Measurements from ENCODE around the gene SLC45A3. TPM values are rescaled to one million over a fixed set of nuclear protein-coding genes. Genes with fewer than 3 reads are reported as not detected.
A peak's percentile ranks its signal among the peaks of the same experiment; 100 is the strongest.

SLC45A3 gene
- total RNA-seq, 1 donor from 2014 or later: 6.9 TPM

DNA sequence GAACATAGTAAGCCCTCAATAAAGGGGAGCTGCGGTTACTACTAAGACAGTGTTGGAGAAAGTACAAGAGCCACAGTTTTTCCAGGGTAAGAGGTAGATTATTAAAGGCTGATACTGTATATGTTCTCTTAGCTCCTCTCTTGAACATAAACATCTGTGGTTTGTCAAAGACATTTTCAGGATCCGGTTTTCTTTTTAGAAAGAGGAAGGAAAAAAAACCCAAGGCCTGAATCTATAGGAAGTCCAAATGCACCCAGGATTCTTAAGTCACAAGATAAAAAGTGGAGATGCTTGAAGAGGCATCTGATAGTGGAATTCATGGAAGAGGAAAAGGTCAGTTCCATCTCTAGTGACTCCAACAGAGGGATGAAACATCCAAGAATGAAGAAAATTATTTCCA, 24.6 kb upstream of the SLC45A3 start:
- ATAC-seq (ENCODE audit: poor library complexity) (no peak), DNase-seq (no peak)
- intact Hi-C loops (cut with DNase I): loop anchor here (5.0 kb wide), 2 partner anchors 43 to 113 kb away; no protein-coding TSS in a partner anchor

- no peak for ATAC-seq (ENCODE audit: poor library complexity)
- DNase-seq: no peak
- intact Hi-C loops (cut with DNase I): no loop called here
Observed at GRCh38 chr1:205703072-205703471, 22.8 kb upstream of the SLC45A3 start.

- intact Hi-C loops (cut with DNase I): no loop called here
- ATAC-seq (ENCODE audit: poor library complexity) (no peak), DNase-seq (no peak)
Observed at GRCh38 chr1:205701891-205702290, 21.6 kb upstream of the SLC45A3 start.

DNA sequence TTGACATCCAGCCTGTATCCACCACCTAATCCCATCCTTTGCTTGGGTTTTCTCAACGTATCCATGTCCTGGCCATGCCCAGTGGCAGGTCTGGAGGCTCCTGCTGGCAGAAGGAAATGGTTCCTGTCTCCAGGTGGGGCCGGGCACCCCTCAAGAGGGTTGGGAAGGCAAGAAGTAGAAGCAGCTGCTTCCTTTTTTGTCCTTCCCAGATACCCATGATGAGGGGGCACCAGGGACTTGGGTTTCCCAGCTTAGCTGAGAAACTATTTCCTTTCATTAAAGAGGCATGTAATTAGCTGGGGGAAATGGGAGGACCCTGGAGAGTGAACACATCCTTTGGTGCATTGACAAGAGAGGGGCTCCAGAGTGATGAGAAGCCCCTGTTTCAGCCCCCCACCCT, 21.1 kb upstream of the SLC45A3 start:
- DNase-seq (no peak), ATAC-seq (ENCODE audit: poor library complexity) (no peak)
- intact Hi-C loops (cut with DNase I): no loop called here

DNA sequence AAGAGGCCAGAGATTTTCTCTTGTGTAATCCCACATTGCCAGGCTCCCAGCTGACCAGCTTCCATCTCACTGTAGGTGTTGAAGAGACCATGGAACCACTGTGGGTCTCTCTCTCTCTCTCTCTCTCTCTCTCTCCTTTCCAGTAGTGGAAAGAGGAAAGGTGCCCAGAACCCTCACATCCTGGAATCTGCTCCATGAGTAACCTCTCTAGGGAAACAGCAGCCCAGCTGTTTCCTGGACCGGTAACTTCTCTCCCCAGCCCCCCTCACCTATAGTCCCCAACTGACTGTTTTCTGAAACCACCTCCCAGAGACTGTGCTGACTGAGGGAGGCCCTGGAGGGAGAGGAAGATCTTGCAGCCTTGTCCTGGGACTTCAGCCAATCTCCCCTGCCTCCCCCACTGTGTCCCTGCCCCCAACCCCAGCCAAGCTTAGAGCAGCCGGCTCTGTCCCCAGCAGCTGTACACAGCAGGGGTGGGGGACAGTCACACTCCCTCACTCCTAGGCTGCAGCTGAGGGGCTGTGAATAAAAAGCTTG, 20.6 kb upstream of the SLC45A3 start:
- intact Hi-C loops (cut with DNase I): no loop called here
- peak; percentile 48 for DNase-seq
- peak; percentile 73 for ATAC-seq (ENCODE audit: poor library complexity)

GRCh38 chr1:205699416-205699815, 19.1 kb upstream of the SLC45A3 start:
- intact Hi-C loops (cut with DNase I): no loop called here
- ATAC-seq (ENCODE audit: poor library complexity): no peak
- DNase-seq: no peak

DNA sequence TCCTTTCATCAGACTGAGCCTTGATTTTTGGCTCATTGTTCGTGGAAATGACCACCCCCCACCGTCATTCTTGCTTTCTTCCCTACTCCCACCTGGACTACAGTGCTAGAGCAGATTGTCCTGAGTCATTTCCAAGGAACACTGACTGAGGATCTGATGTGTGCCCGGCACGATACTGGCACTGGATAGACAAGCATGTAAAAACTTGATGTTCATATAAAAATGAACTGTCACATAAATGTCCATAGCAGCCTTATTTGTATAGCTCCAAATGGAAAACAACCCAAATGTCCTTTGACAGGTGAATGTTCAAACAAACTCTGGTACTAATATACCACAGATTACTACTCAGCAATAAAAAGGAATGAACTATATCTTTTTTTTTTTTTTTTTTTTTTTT, 18.6 kb upstream of the SLC45A3 start:
- DNase-seq (no peak), ATAC-seq (ENCODE audit: poor library complexity) (no peak)

GRCh38 chr1:205693421-205693991, 13.2 kb upstream of the SLC45A3 start:
- intact Hi-C loops (cut with DNase I): no loop called here
- ATAC-seq (ENCODE audit: poor library complexity) (no peak), DNase-seq (no peak)

More for the DNA sequence above, 18.6 kb upstream of the SLC45A3 start:
- intact Hi-C loops (cut with DNase I): no loop called here

DNA sequence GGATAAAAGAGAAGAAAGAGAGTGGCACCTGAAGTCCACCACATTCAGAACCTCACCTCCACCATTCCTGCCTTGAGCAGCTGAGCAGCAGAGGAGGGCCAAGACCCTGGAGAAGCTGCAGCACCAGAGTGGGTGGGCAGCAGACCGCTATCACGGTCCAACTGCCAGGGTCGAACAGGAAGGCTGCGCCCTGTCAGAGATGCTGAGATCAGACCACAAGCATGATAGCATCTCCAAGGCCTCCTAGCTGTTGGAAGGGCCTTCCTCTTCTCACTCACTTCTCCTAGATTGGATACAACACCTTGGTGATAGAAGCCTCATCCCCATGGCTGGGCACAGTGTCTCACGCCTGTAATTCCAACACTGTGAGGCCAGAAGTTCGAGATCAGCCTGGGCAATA, 12.1 kb upstream of the SLC45A3 start:
- no peak for DNase-seq
- intact Hi-C loops (cut with DNase I): no loop called here
- no peak for ATAC-seq (ENCODE audit: poor library complexity)

GRCh38 chr1:205690122-205690756, 9.9 kb upstream of the SLC45A3 start:
- DNase-seq (no peak), ATAC-seq (ENCODE audit: poor library complexity) (no peak)
- intact Hi-C loops (cut with DNase I): no loop called here

DNA sequence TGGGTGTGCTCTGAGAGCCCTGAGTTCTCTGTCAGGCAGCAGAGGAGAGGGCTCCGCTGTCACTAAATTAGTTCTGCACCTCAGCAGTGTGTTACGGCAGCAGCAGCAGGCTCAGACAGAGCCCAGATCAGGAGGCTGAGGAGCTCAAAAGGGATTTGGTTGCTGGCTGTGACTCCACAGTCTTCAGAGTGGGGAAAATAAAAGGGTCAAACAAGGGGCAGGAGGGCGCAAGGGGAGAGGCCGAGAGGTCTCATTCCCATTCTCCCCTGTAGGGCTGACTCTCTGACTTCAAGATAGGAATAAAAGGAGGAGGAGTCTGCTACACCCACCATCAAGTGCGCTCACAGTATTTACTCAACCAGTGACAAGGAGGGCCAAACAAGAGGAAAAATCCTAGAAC, 9.2 kb upstream of the SLC45A3 start:
- intact Hi-C loops (cut with DNase I): no loop called here
- no peak for DNase-seq
- ATAC-seq (ENCODE audit: poor library complexity): no peak

DNA sequence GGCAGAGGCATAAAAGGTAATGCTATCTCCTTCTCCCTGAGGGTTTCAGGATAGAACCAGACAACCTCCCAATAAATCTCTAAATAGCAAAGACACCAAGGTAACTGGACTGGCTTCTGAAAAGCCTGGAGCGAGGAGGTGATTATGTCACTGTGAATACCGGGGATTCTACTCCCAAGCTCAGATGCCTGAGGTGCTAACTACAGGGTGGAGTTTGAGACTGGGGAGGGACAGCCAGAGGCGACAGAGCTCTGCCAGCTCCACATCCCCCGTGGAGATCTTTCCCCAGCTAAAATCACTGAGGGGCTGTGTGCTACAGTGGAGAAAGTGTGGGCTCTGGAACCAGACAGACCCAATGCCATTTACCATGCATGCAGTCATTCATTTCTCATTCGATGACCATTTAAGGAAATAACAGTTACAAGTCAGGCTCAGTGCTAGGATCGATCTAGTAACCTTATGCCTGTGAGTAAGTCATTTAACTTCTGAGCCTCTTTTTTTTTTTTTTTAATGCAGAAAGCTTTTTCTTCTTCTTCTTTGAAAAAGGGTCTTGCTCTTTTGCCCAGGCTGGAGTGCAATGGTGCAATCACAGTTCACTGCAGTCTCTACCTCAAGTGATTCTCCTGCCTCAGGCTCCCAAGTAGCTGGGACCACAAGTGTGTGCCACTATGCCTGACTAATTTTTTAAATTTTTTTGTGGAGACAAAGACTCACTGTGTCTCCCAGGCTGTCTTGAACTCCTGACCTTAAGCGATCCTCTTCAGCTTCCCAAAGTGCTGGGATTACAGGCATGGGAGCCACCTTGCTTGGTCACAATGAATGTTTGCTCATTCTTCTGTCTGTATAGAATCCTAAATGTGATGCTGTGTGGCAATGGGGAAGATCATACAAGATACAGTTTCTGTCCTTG, 8.1 kb upstream of the SLC45A3 start:
- ATAC-seq (ENCODE audit: poor library complexity) (no peak), DNase-seq (no peak)
- intact Hi-C loops (cut with DNase I): no loop called here

GRCh38 chr1:205687242-205687641, 6.9 kb upstream of the SLC45A3 start:
- intact Hi-C loops (cut with DNase I): no loop called here
- DNase-seq: no peak
- ATAC-seq (ENCODE audit: poor library complexity): no peak

GRCh38 chr1:205681364-205681763, 1.1 kb upstream of the SLC45A3 start:
- DNase-seq: no peak
- no peak for ATAC-seq (ENCODE audit: poor library complexity)
- intact Hi-C loops (cut with DNase I): no loop called here

- DNase-seq (peak; percentile 54), ATAC-seq (ENCODE audit: poor library complexity) (peak; percentile 47)
- intact Hi-C loops (cut with DNase I): no loop called here
Observed at GRCh38 chr1:205678286-205679111, 1.8 kb downstream of the SLC45A3 start.

- DNase-seq: no peak
- ATAC-seq (ENCODE audit: poor library complexity): no peak
- intact Hi-C loops (cut with DNase I): no loop called here
Observed at GRCh38 chr1:205677167-205677566, 3.1 kb downstream of the SLC45A3 start.

DNA sequence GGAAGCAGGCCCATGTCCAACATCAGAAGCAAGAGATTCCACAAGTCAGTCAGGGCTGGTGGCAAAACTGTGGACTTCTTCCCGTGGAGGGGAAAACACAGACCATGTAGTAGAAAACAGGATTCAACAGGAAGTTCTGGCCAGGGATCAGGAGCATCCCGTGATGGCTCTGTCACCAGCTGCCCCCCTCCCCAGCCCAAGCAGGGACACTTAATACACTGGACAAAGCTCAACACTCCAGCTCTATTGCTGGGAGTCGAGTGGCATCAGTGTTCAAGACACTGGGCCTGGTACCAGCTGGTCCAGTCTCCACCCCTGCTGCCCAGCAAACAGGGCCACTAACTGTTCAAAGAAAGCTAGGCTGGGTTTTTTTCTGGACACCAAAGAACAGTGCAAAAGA, 3.7 kb downstream of the SLC45A3 start:
- no peak for ATAC-seq (ENCODE audit: poor library complexity)
- intact Hi-C loops (cut with DNase I): no loop called here
- DNase-seq: no peak

DNA sequence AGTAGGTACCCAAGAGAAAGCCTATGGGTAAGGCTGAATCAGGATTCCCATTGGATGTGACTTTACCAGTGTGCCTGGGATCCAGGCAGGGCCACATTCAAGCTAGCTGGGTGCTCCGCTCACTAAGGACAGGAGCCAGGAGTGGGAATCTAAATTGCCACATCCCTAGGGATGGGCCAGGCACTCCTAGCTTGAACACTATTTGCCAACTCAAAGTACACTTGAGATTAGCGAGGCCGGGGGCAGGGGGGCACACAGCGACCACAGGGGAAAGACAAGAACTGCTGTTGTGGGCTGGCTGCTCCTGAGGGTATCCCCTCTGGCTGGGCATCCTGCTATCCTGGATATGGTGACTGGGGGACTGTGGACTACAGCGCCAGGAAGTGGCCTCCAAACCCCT, 4.3 kb downstream of the SLC45A3 start:
- no peak for ATAC-seq (ENCODE audit: poor library complexity)
- DNase-seq: no peak
- intact Hi-C loops (cut with DNase I): no loop called here

- intact Hi-C loops (cut with DNase I): no loop called here
- ATAC-seq (ENCODE audit: poor library complexity) (no peak), DNase-seq (no peak)
Observed at GRCh38 chr1:205675247-205675646, 5.1 kb downstream of the SLC45A3 start.
